Smooth muscle cell (in vitro differentiated cells): ENCODE results near the gene FNDC4. TPM values are rescaled to one million over a fixed set of nuclear protein-coding genes. Genes with fewer than 3 reads are reported as not detected.
A peak's percentile ranks its signal among the peaks of the same experiment; 100 is the strongest.

Experiments used
- DNase-seq: peaks from one replicate; lab custom pipeline; 2025; ENCODE audit not compliant: unreplicated experiment; lab: John Stamatoyannopoulos, UW
- H2AFZ ChIP-seq: fragments of 200-600 bp; sonication (generic); 2 replicates; pipeline ENCODE4 v1.6.0; 2016; ENCODE audit warnings: antibody characterized with exemption, low read depth, mild to moderate bottlenecking
- H3F3A ChIP-seq: fragments of 200-600 bp; sonication (generic); 2 replicates; pipeline ENCODE4 v1.6.0; 2017; ENCODE audit warnings: antibody characterized with exemption, low read depth
- H3K27ac ChIP-seq: fragments of 200-600 bp; sonication (generic); 2 replicates; pipeline ENCODE4 v1.5.1; 2016; ENCODE audit warnings: low read depth, mild to moderate bottlenecking
- H3K27me3 ChIP-seq: fragments of 200-600 bp; sonication (generic); 2 replicates; pipeline ENCODE4 v1.6.1; 2016; ENCODE audit warnings: low read depth, mild to moderate bottlenecking
- H3K36me3 ChIP-seq: fragments of 200-600 bp; sonication (generic); 2 replicates; pipeline ENCODE4 v1.5.1; 2016; ENCODE audit warnings: low read depth
- H3K4me1 ChIP-seq: fragments of 200-600 bp; sonication (generic); 2 replicates; pipeline ENCODE4 v1.5.1; 2016; ENCODE audit warnings: low read depth
- H3K4me2 ChIP-seq: fragments of 200-600 bp; sonication (generic); 2 replicates; pipeline ENCODE4 v1.6.0; 2016; ENCODE audit warnings: mild to moderate bottlenecking
- H3K4me3 ChIP-seq: fragments of 200-600 bp; sonication (generic); 2 replicates; pipeline ENCODE4 v1.5.1; 2016; ENCODE audit warnings: mild to moderate bottlenecking
- H3K79me2 ChIP-seq: fragments of 200-600 bp; sonication (generic); 2 replicates; pipeline ENCODE4 v1.6.0; 2016; ENCODE audit warnings: low read depth, mild to moderate bottlenecking
- H3K9ac ChIP-seq: fragments of 200-600 bp; sonication (generic); 2 replicates; pipeline ENCODE4 v1.6.0; 2016; ENCODE audit warnings: low read depth
- H3K9me3 ChIP-seq: fragments of 200-600 bp; sonication (generic); replicated peaks from 2 replicates; pipeline ENCODE4 v1.5.1; 2016; ENCODE audit warnings: low read depth
- H4K20me1 ChIP-seq: fragments of 200-600 bp; sonication (generic); 2 replicates; pipeline ENCODE4 v1.6.0; 2016; ENCODE audit warnings: low read depth
- CTCF ChIP-seq: fragments of 200-600 bp; sonication (generic); IDR thresholded peaks from 2 replicates; pipeline ENCODE4 v1.5.1; 2017; ENCODE audit warnings: borderline replicate concordance, mild to moderate bottlenecking, antibody characterized with exemption; ENCODE audit not compliant: insufficient read depth, poor library complexity, severe bottlenecking
- WGBS: methylation state at CpG from one replicate; pipeline ENCODE4 v1.1.7; 2016; ENCODE audit warnings: low lambda C conversion rate; 5-methylcytosine and 5-hydroxymethylcytosine counted together
- polyA plus RNA-seq: library from polyadenylated mRNA; unstranded; fragments of >200 nt; fragmentation: Nextera tagmentation; extraction: Ambion mirVana; gene quantifications from 2 replicates; pipeline ENCODE4 v1.2.1, GENCODE V29; 2016
- small RNA-seq: library from RNA; depleted of rRNA; stranded (forward); fragments of <200 nt; gene quantifications from one replicate; pipeline ENCODE3, GENCODE V24; 2014
- total RNA-seq: library from RNA; depleted of rRNA; stranded (reverse); fragments of >200 nt; gene quantifications from 2 replicates; pipeline ENCODE4 v1.2.3, GENCODE V29; 2014

Gene FNDC4
- total and polyA plus RNA-seq, 2 experiments from 2014 or later = 6.7 to 24.1 TPM

GRCh38 chr2:27445155-27445554, 49.8 kb downstream of the FNDC4 start:
- Histone ChIP-seq H3K4me3 (no peak overlapping the region), H2AFZ (no peak overlapping the region), H3K36me3 (peaks cover 4% of the 10 kb centered on the region), H3K79me2 (no peaks in the 10 kb centered on the region), H4K20me1 (peaks cover 28% of the 10 kb centered on the region), H3F3A (peaks cover 13% of the 10 kb centered on the region), H3K4me1 (peaks cover 4% of the 10 kb centered on the region), H3K9me3 (no peaks in the 10 kb centered on the region), H3K9ac (no peak overlapping the region), H3K4me2 (no peak overlapping the region), H3K27me3 (no peaks in the 10 kb centered on the region), H3K27ac (no peak overlapping the region)
- DNase-seq = no peak
- no peak for TF ChIP-seq CTCF
- WGBS = 96% methylated on average over 8 of the region's 8 CpGs

- WGBS = 77% methylated on average over 6 of the region's 6 CpGs
Observed at GRCh38 chr2:27442920-27443282, 52.1 kb downstream of the FNDC4 start.

GRCh38 chr2:27441958-27442919, 52.8 kb downstream of the FNDC4 start, which contains the start of gene KRTCAP3:
TSS of gene KRTCAP3 (plus strand) at chr2:27442381. CDS start at chr2:27442413, 32 bp downstream.
- H3K4me2 ChIP-seq = peak within 1 kb of the TSS; percentile 54
- H3K4me3 ChIP-seq = peak within 1 kb of the TSS; percentile 35
- H3K4me1 ChIP-seq = peaks cover 4% of the 10 kb centered on the region
- H3K9ac ChIP-seq = no peak within 1 kb of the TSS
- peaks cover 12% of the 10 kb centered on the region for H3K36me3 ChIP-seq
- H3K79me2 ChIP-seq = no peaks in the 10 kb centered on the region
- 28% methylated on average over 56 of the region's 80 CpGs for WGBS
- peaks cover 28% of the 10 kb centered on the region for H3F3A ChIP-seq
- no peak within 1 kb of the TSS for H2AFZ ChIP-seq
- H3K27me3 ChIP-seq = no peaks in the 10 kb centered on the region
- H4K20me1 ChIP-seq = peaks cover 41% of the 10 kb centered on the region
- H3K27ac ChIP-seq = no peak within 1 kb of the TSS
- DNase-seq = no peak
- peak; percentile 25 for TF ChIP-seq CTCF
- H3K9me3 ChIP-seq = no peaks in the 10 kb centered on the region

More at GRCh38 chr2:27442920-27443282, 52.1 kb downstream of the FNDC4 start:
- H3K36me3 ChIP-seq = peaks cover 10% of the 10 kb centered on the region
- DNase-seq = no peak
- no peak overlapping the region for H3K9ac ChIP-seq
- no peaks in the 10 kb centered on the region for H3K79me2 ChIP-seq
- H3K4me3 ChIP-seq = no peak overlapping the region
- peaks cover 39% of the 10 kb centered on the region for H4K20me1 ChIP-seq
- H3K4me2 ChIP-seq = no peak overlapping the region
- H3K4me1 ChIP-seq = peaks cover 4% of the 10 kb centered on the region
- peaks cover 23% of the 10 kb centered on the region for H3F3A ChIP-seq
- H3K27ac ChIP-seq = no peak overlapping the region
- no peaks in the 10 kb centered on the region for H3K9me3 ChIP-seq
- H2AFZ ChIP-seq = no peak overlapping the region
- TF ChIP-seq CTCF = no peak
- H3K27me3 ChIP-seq = no peaks in the 10 kb centered on the region

Small RNA genes within 50 kb of the gene (small RNA-seq; reads per million reads assigned to genes)
- gene RNU6-986P = not detected

Other genes with a start within 250 kb of the FNDC4 start
- not detected in 2 replicates for gene SLC30A3, start 232.2 kb downstream of the FNDC4 start, total RNA-seq
- 0.17 TPM in 1 of 2 replicates, not detected in the other for gene SLC30A3, start 232.2 kb downstream of the FNDC4 start, polyA plus RNA-seq
- not detected in 2 replicates for gene DNAJC5G, start 219.8 kb downstream of the FNDC4 start, total RNA-seq
- not detected in 2 replicates for gene DNAJC5G, start 219.8 kb downstream of the FNDC4 start, polyA plus RNA-seq
- gene TRIM54, start 212.8 kb downstream of the FNDC4 start, total RNA-seq = 0.22 TPM in 1 of 2 replicates, not detected in the other
- 0.80 TPM in 1 of 2 replicates, not detected in the other for gene TRIM54, start 212.8 kb downstream of the FNDC4 start, polyA plus RNA-seq
- 0.36 and 0.54 TPM in 2 replicates for gene UCN, start 186.8 kb downstream of the FNDC4 start, total RNA-seq
- gene UCN, start 186.8 kb downstream of the FNDC4 start, polyA plus RNA-seq = 2.7 and 3.6 TPM in 2 replicates
- gene MPV17, start 172.1 kb downstream of the FNDC4 start, total RNA-seq = 87.1 and 114 TPM in 2 replicates
- gene MPV17, start 172.1 kb downstream of the FNDC4 start, polyA plus RNA-seq = 117 and 128 TPM in 2 replicates
- gene GTF3C2, start 138.4 kb downstream of the FNDC4 start, total RNA-seq = 37.7 and 42.3 TPM in 2 replicates
- 40.3 and 53.8 TPM in 2 replicates for gene GTF3C2, start 138.4 kb downstream of the FNDC4 start, polyA plus RNA-seq
- 30.6 and 36.4 TPM in 2 replicates for gene EIF2B4, start 124.9 kb downstream of the FNDC4 start, total RNA-seq
- gene EIF2B4, start 124.9 kb downstream of the FNDC4 start, polyA plus RNA-seq = 70.2 and 80.0 TPM in 2 replicates
- gene SNX17, start 124.6 kb downstream of the FNDC4 start, total RNA-seq = 84.5 and 88.4 TPM in 2 replicates
- 128 and 155 TPM in 2 replicates for gene SNX17, start 124.6 kb downstream of the FNDC4 start, polyA plus RNA-seq
- gene ZNF513, start 114.5 kb downstream of the FNDC4 start, total RNA-seq = 6.5 and 7.6 TPM in 2 replicates
- 15.7 and 21.3 TPM in 2 replicates for gene ZNF513, start 114.5 kb downstream of the FNDC4 start, polyA plus RNA-seq
- 30.2 and 32.8 TPM in 2 replicates for gene PPM1G, start 85.6 kb downstream of the FNDC4 start, total RNA-seq
- 48.7 and 60.0 TPM in 2 replicates for gene PPM1G, start 85.6 kb downstream of the FNDC4 start, polyA plus RNA-seq
- 134 and 145 TPM in 2 replicates for gene NRBP1, start 66.6 kb downstream of the FNDC4 start, total RNA-seq
- gene NRBP1, start 66.6 kb downstream of the FNDC4 start, polyA plus RNA-seq = 195 and 197 TPM in 2 replicates
- 1.7 and 2.9 TPM in 2 replicates for gene KRTCAP3, start 52.8 kb downstream of the FNDC4 start, total RNA-seq
- gene KRTCAP3, start 52.8 kb downstream of the FNDC4 start, polyA plus RNA-seq = 3.2 and 9.2 TPM in 2 replicates
- gene IFT172, start 5.5 kb downstream of the FNDC4 start, total RNA-seq = 17.4 and 26.3 TPM in 2 replicates
- 12.5 and 22.2 TPM in 2 replicates for gene IFT172, start 5.5 kb downstream of the FNDC4 start, polyA plus RNA-seq
- not detected in 2 replicates for gene GCKR, start 1.6 kb upstream of the FNDC4 start, total RNA-seq
- gene GCKR, start 1.6 kb upstream of the FNDC4 start, polyA plus RNA-seq = 0.48 and 0.70 TPM in 2 replicates
- 15.6 and 18.6 TPM in 2 replicates for gene ZNF512, start 87.8 kb upstream of the FNDC4 start, total RNA-seq
- gene ZNF512, start 87.8 kb upstream of the FNDC4 start, polyA plus RNA-seq = 12.2 and 13.6 TPM in 2 replicates
- 0.81 and 6.3 TPM in 2 replicates for gene CCDC121, start 133.8 kb upstream of the FNDC4 start, total RNA-seq
- 1.7 and 3.4 TPM in 2 replicates for gene CCDC121, start 133.8 kb upstream of the FNDC4 start, polyA plus RNA-seq
- 39.0 and 51.6 TPM in 2 replicates for gene GPN1, start 133.8 kb upstream of the FNDC4 start, total RNA-seq
- 52.7 and 54.0 TPM in 2 replicates for gene GPN1, start 133.8 kb upstream of the FNDC4 start, polyA plus RNA-seq
- 27.6 and 29.8 TPM in 2 replicates for gene SUPT7L, start 168.4 kb upstream of the FNDC4 start, total RNA-seq
- gene SUPT7L, start 168.4 kb upstream of the FNDC4 start, polyA plus RNA-seq = 18.9 and 27.9 TPM in 2 replicates
- 27.5 and 28.7 TPM in 2 replicates for gene SLC4A1AP, start 168.7 kb upstream of the FNDC4 start, total RNA-seq
- gene SLC4A1AP, start 168.7 kb upstream of the FNDC4 start, polyA plus RNA-seq = 26.2 and 29.7 TPM in 2 replicates